Panc1 (cell line): ENCODE data around the gene CUEDC2.

Experiments used
- POLR2AphosphoS5 ChIP-seq: IDR thresholded peaks from 2 replicates; pipeline ENCODE4 v1.6.1; 2012; ENCODE audit warnings: mild to moderate bottlenecking, low read depth, low read length, moderate library complexity
- TF ChIP-seq, protein P1 (sequence below): fragments of 450-650 bp; IDR thresholded peaks from 2 replicates; pipeline ENCODE4 v1.5.1; 2017; ENCODE audit warnings: mild to moderate bottlenecking
- TF ChIP-seq, protein P2 (sequence below), 2 experiments: IDR thresholded peaks; 2 replicates each; pipeline ENCODE4 v1.6.1; 2011 to 2012; ENCODE audit warnings: low read depth in 2 of 2, control low read depth in 1 of 2, low read length in 1 of 2, mild to moderate bottlenecking in 1 of 2, moderate library complexity in 1 of 2; ENCODE audit not compliant: insufficient read depth in 1 of 2

DNA sequence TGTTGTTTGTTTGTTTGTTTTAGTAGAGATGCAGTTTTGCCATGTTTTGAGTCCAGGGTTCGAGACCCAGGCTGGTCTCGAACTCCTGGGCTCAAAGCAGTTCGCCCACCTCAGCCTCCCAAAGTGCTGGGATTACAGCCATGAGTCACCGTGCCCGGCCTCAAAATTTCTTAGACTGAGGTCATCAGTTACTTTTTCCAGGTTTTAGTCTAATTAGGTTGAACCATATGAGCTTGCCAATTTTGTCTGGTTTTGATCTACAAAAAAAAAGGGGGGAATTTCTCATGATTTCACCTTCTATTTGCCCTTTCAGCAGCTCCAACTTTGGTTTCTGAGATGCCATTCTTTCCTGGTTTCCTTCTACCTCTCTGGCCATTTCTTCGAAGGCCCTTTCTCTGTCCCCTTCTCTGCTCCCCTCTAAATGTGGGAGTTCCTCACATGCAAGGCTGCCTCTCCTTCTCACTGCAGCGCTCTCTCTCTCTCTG is 5.5 kb downstream of the CUEDC2 start:
- TF ChIP-seq, protein P1, sequence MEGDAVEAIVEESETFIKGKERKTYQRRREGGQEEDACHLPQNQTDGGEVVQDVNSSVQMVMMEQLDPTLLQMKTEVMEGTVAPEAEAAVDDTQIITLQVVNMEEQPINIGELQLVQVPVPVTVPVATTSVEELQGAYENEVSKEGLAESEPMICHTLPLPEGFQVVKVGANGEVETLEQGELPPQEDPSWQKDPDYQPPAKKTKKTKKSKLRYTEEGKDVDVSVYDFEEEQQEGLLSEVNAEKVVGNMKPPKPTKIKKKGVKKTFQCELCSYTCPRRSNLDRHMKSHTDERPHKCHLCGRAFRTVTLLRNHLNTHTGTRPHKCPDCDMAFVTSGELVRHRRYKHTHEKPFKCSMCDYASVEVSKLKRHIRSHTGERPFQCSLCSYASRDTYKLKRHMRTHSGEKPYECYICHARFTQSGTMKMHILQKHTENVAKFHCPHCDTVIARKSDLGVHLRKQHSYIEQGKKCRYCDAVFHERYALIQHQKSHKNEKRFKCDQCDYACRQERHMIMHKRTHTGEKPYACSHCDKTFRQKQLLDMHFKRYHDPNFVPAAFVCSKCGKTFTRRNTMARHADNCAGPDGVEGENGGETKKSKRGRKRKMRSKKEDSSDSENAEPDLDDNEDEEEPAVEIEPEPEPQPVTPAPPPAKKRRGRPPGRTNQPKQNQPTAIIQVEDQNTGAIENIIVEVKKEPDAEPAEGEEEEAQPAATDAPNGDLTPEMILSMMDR: no peak
- TF ChIP-seq POLR2AphosphoS5: no peak
- TF ChIP-seq, protein P2, sequence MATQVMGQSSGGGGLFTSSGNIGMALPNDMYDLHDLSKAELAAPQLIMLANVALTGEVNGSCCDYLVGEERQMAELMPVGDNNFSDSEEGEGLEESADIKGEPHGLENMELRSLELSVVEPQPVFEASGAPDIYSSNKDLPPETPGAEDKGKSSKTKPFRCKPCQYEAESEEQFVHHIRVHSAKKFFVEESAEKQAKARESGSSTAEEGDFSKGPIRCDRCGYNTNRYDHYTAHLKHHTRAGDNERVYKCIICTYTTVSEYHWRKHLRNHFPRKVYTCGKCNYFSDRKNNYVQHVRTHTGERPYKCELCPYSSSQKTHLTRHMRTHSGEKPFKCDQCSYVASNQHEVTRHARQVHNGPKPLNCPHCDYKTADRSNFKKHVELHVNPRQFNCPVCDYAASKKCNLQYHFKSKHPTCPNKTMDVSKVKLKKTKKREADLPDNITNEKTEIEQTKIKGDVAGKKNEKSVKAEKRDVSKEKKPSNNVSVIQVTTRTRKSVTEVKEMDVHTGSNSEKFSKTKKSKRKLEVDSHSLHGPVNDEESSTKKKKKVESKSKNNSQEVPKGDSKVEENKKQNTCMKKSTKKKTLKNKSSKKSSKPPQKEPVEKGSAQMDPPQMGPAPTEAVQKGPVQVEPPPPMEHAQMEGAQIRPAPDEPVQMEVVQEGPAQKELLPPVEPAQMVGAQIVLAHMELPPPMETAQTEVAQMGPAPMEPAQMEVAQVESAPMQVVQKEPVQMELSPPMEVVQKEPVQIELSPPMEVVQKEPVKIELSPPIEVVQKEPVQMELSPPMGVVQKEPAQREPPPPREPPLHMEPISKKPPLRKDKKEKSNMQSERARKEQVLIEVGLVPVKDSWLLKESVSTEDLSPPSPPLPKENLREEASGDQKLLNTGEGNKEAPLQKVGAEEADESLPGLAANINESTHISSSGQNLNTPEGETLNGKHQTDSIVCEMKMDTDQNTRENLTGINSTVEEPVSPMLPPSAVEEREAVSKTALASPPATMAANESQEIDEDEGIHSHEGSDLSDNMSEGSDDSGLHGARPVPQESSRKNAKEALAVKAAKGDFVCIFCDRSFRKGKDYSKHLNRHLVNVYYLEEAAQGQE (IDR thresholded peaks at IDR 0.05; ENCODE audit: insufficient read depth in 1 of 2, low read depth in 2 of 2, low read length in 1 of 2): no peak
